NCI-H1694 (cell line): ENCODE measurements around the gene PIM2.

Experiments used
- DNase-seq: peaks from one replicate; lab custom pipeline; 2025; lab: John Stamatoyannopoulos, UW

The PIM2 gene

DNA sequence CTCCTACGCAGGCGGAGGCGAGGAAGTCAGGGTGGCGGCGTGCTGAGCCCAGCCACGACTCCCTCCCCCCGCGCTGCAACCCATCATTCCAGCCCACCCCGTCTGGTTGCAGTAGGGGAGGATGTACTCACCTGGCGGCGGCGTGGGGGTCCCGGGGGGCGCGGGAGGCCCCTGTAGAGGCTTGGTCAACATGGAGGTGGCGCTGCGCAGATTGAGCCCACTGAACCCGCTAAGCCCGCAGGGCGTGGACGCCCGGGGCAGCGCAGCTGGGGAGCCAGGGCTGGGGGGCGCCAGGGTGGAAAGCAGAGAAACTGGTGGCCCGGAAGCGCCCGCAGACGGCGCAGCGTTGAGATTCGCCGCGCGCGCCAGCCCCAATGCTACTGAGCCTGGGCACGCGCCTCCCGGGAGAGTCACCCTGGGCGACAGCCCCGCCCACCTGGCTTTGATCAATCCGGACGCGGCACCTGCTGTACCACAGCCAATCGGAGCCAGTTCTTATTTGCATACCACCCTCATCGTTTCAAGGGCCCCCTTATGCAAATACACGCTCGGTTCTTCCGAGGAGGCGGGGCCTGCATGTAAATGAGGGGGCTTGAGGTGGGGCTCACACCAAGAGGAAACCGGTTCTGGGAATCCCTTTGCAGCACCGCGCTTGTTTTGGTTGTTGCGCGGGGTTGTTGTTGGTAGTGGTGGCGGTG lies at the start of gene PIM2:
TSS of gene PIM2 (minus strand) at position 382 of the 698 bp plus-strand sequence. CDS start at position 192, 190 bp downstream.
- DNase-seq = peak; percentile 93

DNA sequence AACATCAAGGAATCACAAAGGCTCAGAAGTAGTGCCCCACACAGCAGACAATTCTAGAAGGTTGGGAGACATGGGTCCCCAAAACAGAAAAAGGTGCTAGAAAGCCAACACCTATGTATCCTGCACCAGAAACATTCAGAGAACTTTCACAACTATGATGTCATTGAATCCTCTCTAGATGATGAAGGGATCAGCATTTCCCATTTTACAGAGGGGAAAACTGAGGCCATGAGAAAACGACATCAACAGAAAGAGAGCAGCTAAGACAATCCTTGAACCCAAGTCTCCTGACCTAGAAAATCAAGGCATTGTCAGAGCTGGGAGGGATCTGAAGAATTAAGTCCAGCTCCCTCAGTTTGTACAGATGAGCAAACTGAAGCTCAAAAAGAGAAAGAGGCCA lies 49.6 kb upstream of the PIM2 start:
- DNase-seq = no peak

- DNase-seq = no peak
These were observed 48.2 kb upstream of the PIM2 start for GRCh38 chrX:48966796-48967579.

DNA sequence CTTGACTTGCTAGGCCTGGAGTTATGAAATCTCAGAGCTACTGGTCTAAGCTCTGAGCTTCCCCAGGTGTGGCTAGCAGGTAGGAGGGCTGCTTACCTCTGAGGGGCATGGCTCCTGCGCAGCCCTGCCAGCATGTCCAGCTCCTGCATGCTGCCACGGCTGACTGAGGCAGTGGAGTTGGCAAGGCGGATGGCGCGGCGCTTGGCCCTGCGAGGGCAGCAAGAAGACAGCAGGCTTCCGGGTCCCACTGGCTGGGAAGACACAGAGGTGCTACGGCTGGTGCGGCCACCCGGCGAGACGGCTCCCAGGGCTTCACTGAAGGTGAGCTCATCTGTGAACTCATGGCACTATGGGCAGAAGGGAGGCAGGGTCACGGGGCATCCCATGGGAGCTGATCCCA lies 47.1 kb upstream of the PIM2 start:
- no peak for DNase-seq

DNA sequence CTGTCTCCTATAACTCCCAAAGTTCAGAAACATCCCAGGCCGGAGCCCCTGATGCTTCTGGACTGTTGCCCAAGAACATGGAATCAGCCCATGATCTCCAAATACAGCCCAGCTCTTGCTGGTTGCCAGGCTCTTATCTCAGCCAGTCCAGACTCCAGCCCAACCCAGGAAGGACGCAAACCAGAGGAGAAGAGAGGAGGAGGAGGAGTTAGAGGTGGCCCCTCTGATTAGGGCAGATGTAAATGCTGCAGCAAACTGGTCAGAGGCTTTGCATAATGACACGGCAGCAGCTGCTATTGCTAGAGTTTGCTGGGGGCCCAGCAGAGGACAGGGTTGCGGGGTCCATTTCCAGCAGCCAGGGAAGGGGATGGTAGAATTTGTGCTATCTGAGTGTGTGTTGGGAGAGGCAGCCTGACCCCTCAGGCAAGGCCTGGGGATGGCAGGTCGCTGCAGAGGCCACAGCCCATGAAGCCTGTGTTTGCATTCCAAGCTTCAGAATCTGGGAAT lies 42.8 kb upstream of the PIM2 start:
- no peak for DNase-seq

- no peak for DNase-seq
These were observed 41.5 kb upstream of the PIM2 start for GRCh38 chrX:48960291-48960690.

DNA sequence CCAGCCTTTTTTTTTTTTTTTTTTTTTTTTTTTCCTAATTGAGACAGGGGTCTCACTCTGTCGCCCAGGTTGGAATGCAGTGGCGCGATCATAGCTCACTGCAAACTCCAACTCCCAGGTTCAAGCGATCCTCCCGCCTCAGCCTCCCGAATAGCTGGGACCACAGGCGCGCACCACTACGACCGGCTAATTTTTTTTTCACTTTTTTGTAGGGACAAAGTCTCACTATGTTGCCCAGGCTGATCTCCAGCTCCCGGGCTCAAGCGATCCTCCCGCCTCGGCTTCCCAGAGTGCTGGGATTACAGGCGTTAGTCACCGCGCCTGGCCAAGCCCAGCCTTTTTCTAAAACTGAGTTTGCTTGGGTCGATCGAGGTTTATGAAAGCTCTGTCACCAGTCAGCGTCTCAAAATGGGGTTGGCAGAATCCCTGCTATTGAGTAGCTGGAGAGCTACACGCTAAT lies 39.8 kb upstream of the PIM2 start:
- no peak for DNase-seq

- peak; percentile 93 for DNase-seq
These were observed 39.2 kb upstream of the PIM2 start for GRCh38 chrX:48957827-48958634.

GRCh38 chrX:48957477-48957826 lies 38.6 kb upstream of the PIM2 start, which contains the start of gene OTUD5:
Gene OTUD5 (minus strand): TSS chrX:48957607. CDS start chrX:48957570, 37 bp downstream.
- DNase-seq = peak; percentile 54

DNA sequence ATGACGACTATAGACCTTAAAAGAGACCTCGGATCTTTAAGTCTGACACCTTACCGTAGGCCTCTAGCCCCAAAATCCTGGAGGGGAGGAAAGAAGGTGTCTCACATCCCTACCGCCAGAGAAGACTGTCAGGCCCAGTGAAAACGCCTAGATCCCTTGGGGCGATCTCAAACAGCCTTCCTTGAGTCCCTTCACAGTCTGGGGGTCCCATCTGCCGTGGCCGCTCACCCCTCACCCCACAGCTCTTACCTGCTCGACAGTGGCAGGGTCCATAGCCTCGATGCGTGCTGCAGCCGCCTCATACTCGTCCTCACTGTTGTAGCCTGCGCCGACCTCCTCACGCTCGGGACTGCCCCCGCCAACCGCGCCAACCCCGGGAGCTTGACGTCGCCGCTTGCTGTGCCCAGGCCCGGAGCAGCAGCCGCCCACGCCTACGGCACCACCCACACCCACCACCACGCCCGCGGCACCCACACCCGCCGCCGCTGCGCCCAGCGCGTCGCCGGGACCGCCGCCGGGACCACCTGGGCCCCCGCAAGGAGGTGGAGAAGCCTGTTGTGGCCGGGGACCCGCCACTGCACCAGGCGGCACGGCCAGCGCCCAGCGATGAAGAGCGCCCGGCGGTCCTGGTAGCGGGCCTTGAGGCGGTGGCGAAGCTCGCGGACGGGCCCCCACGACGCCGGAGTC lies 38.0 kb upstream of the PIM2 start:
- DNase-seq = no peak

DNA sequence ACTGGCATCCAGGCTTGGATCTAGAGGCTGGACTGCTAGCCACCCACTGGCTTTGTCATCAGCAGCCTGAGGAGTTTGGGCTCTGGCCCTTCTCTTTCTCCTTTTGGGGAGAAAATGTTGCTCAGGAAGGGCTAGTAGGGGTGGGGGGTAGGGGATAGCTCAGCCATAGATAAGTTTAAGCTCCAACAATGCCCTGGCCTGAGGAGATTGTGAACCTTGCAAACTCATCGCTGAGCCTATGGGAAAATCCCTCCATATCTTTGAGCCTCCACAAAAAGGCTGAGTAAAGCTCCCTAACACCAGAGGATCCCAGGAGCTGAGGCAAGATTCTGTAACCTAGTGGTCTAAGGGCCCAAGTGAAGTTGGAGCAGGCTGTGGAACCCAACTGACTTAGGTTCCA lies 29.8 kb upstream of the PIM2 start:
- no peak for DNase-seq

DNA sequence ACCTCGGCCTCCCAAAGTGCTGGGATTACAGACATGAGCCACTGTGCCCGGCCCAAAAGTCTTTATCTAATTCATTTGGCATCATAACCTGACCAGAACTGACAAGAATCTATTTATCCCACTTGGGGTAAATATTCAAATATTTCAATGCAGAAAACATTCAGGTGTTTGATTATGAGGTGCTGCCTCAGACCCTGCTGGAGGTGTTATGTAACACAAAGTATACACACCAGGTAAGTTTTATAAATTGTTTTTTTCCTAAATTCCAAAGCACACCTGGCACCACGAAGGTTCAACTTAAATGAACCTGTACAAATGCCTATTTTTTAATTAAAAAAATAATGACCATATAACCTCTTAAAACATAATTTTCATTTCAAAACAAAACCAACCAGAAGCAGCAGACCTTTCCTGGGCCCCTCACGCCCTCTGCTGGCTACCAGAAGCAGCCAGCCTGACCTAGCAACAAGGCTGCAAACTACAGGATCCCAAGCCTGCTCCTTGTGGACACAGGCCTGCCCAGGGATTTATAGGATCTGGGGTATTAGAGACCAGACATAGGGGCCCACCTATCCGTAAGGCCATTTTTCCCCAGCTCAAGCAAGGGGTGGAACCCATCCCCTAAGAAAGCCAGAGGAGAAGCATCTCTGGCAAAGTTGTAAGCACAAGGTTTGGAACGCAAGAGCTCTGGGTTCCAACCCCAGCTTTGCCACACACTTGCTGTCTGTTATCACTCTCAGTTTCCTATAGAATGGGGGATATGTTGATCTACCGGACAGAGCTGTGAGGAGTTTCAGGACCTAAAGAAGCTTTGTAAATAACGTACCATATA lies 26.9 kb upstream of the PIM2 start:
- peak; percentile 41 for DNase-seq

DNA sequence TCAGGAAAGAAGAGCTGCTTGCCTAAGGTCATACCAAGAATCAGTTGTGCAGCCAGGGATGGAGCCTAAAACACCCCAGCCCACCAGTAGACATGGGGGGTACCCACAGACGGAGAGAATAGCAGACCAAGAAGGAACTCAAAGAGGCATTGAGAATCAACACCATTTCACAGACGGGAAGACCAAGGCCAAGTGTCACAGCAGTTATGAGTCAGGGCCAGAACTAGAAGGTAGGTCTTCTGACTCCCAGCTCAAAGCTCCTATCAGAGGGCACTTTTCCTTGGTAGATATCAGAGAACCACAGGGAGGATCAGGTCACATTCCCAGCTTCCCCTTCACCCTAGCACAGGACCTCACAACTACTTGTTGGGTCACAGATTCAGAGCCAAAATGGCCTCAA lies 24.1 kb upstream of the PIM2 start:
- DNase-seq = no peak

DNA sequence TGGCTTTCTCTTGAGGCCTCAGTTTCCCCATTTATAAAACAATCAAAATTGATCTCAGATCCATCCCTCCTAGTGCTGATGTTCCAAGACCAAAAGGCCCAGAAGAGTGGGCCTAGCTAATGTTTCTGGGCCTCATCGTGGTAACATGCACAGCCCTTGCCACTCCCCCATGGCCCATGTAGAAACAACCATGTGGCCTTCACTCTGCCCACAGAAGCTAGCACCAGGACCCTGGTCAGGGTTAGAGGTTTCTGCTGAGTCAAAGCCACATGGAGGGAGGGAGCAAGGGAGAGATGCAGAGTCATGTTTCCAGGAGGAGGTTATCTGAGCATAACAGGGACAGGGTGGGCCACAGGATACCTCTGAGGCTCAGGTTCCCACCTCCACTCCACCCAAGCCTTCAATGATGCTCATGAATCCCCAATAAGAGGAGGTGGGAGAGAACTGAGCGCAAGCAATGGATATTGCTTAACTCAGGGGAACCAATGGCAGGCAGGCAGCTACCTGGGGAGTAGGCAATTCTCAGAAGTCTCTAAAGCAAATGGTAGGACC lies 21.7 kb upstream of the PIM2 start:
- DNase-seq = no peak

DNA sequence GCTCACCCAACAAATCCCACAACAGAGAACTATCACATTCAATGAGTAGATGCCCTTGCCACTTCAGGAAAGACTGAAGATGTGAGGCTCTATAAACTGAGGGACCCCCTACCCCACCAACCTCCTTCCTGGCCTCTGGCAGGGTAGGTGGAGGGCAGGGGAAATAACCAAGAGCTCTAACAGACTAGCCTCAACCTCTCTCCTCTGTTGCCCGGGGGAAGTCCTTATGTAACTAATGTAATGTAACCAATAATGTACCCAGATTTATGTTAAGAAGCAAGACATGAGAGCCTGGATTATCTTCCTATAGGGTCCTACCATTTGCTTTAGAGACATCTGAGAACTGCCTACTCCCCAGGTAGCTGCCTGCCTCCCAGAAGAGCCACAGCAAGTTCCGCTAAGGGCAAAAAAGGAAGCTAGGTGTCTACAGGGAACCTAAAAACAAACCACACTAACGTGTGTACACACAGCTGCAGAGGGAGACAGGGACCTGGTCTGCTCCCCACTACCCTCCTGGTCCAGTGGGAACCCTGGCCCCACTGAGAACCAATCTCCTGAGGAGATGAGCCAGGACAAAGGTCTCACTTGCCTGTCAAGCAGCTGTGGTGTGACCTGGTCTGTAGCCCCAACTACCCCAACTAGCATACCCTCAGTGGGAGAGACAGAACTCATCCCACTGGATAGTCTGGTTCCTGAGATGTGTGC lies 20.9 kb upstream of the PIM2 start:
- no peak for DNase-seq

DNA sequence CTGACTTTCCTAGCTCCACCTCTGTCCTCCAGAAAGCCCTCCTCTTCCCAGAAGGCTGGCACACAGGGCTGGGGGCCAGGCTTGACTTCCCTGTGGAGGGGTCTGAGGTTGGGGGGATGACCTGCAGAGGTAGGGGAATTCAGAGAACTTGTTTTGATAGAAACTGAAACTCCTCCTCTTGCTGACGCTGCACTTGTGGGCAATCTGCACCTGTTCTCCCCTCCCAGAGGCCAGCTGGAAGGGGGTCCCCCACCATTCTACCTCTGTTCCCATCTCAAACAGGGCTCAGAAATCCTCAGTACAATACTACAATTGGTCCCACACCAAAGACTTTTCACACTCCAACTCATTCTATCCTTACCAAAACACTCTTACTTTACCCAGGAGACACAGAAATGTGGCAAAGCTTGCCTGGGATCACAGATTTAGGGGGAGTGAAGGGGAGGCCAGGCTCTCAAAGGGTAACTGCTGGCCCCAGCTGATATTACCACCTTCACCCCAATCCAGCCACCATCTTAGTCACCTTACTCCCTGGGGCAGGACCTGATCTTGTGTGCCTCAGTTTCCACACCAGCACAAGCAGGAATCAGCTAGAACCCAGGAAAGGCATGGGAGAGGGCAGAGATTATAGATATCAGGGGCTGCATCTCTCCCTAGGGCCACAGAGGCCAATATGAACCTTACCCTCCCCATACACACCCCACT lies 20.0 kb upstream of the PIM2 start:
- DNase-seq = no peak

GRCh38 chrX:48937054-48937907 lies 18.5 kb upstream of the PIM2 start:
- no peak for DNase-seq

- no peak for DNase-seq
These were observed 17.7 kb upstream of the PIM2 start for GRCh38 chrX:48936429-48937053.
